HG03175 (cell line): Measurements from ENCODE around the gene AHRR.

ENCODE experiments used
- ATAC-seq: cut with Tn5 transposase; IDR thresholded peaks from one replicate; pipeline ENCODE4 v1.9.1; 2021; ENCODE audit warnings: mild to moderate bottlenecking, moderate library complexity; ENCODE audit not compliant: unreplicated experiment

Gene AHRR

DNA sequence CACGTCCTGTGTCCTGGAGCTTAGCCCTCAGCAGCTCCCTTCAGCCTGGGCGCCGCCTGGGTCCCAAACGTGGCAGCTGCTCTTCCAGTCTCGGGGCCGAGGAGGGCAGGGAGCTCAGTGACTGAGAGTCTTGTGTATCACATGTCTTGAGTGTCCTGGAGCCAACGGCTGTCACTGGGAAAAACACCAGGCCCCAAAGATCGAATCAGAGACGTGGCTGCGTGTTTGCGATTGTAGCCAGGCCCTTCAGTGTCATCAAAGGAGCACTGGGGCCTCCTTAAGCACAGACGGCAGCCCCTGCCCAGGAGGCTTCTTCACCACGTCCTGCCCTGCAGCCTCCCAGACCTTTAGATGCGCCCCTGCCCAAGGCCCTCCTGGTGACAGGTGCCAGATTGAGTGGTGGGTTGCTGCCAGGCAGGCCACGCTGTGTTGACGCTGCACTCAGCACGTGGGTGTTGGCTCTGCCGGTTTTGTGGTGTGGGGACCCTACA lies 115.8 kb downstream of the AHRR start:
- ATAC-seq, result no peak

DNA sequence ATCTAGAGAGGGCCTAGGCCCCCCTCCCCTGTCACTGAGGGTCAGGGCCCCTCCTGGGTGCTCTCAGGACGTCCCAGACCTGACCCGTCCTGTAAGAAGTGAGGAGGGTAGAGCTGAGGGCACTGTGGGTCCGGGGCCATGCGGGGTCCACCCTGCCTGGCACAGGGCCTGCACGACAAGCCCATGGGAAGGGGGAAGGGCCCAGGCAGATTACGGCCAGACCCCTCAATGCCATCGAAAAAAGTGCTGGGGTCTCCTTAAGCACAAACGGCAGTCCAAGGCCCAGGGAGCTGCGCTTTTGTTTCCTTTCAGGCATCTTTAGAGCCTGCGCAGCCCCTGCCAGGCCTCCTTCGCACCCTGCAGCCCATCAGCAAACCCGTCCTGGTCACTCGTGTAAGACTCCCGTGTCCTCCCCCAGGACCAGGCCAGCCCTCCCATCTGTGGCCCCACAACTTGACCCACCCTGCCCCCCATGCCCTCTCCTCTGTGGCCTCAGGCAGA lies 117.0 kb downstream of the AHRR start:
- no peak for ATAC-seq

GRCh38 chr5:439181-439580 lies 117.7 kb downstream of the AHRR start:
- no peak for ATAC-seq

GRCh38 chr5:439636-440035 lies 118.1 kb downstream of the AHRR start:
- ATAC-seq, result no peak

- ATAC-seq, result no peak
Measured at GRCh38 chr5:440401-441201, 119.1 kb downstream of the AHRR start.

- ATAC-seq, result no peak
Measured at GRCh38 chr5:441996-442334, 120.5 kb downstream of the AHRR start.

GRCh38 chr5:442335-443238 lies 121.1 kb downstream of the AHRR start, which contains the start of gene EXOC3:
Gene EXOC3 (plus strand): TSS chr5:443176. CDS start chr5:446206, 3,030 bp downstream.
- ATAC-seq, result peak; percentile 87

DNA sequence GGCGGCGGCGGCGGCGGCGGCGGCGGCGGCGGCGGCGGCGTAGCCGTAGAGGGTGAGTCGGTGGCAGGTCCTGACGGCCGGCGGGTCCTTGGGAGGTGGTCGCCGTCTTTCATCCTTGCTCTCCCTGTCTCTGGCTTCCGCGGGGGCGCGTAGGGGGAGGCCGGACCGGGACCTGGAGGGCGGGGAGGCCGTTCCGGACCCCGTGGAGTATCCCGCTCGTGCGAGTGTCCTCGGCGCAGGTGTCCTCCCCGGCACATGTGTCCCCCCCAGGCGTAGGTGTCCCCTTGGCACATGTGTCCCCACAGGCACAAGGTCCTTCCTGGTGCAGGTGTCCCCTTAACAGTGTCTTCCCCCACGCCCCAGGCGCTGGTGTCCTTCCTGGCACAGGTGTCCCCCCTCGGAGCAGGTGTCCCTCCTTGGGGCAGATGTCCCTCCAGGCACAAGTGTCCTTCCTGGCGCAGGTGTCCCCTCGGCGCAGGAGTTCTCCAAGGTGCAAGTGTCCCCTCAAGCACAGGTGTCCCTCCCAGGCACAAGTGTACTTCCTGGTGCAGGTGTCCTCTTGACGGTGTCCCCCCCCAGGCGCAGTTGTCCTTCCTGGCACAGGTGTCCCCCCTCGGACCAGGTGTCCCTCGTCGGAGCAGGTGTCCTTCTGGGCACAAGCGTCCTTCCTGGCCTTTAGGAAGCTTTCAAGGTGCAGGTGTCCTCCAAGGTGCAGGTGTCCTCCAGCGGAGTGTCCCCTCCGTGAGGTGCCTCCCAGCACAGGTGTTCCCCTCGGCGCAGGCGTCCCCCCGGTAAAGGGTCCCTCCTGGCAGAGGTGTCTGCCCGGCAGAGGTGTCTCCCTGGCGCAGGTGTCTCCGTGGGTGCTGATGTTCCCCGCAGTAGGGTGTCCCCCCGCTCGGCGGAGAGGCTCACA lies 122.0 kb downstream of the AHRR start:
- peak; percentile 31 for ATAC-seq

DNA sequence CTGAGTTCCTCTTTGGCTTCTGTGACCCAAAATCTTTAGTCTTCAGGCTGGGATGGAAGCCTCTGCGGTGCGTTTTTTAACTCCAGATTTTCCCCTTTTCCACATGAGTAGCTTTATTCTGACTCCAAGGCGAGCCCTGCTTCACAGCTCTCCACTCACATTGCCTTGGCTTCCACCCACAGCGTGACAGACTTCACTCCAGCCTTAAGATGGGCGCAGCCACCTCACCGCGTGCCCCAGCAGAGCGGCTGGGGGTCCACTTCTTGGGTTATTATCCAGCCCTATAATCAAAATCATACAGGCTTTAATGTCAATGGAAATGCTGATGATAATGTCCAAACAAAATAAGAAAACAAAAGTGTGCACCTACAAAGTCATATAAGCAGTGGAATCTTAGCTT lies 122.7 kb downstream of the AHRR start:
- ATAC-seq, result no peak

GRCh38 chr5:445591-445990 lies 124.1 kb downstream of the AHRR start:
- ATAC-seq, result no peak

- ATAC-seq, result no peak
Measured at GRCh38 chr5:446066-446882, 124.8 kb downstream of the AHRR start.

DNA sequence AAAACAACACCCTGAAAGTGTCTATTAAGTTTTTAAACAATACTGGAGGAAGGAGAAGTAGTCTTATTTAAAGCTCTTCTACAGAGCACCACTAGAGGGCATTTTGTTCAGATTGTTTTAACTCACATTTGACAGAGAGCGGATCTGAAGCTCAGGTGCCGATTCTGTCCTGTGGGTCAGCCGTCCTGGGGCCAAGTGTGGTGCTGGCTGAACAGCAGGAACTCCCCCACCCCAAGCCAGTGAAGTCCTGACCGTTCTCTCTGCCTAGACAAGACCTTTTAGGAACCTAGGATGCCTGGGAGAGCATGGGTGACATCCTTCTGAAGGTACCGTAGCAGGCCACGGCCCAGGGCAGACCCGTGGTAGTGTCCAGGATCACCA lies 125.4 kb downstream of the AHRR start:
- ATAC-seq, result no peak

DNA sequence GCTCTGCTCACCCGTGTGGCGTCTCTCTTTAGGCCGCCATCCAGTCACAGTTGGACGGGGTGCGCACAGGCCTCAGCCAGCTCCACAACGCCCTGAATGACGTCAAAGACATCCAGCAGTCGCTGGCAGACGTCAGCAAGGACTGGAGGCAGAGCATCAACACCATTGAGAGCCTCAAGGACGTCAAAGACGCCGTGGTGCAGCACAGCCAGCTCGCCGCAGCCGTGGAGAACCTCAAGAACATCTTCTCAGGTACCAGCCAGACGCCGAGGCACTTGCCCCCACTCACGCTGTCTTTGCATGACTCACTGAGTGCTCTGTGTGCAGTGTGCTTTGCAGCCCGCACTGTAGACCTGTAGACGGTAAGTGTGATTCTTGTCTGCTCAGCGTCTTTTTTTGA lies 126.0 kb downstream of the AHRR start:
- ATAC-seq, result no peak

DNA sequence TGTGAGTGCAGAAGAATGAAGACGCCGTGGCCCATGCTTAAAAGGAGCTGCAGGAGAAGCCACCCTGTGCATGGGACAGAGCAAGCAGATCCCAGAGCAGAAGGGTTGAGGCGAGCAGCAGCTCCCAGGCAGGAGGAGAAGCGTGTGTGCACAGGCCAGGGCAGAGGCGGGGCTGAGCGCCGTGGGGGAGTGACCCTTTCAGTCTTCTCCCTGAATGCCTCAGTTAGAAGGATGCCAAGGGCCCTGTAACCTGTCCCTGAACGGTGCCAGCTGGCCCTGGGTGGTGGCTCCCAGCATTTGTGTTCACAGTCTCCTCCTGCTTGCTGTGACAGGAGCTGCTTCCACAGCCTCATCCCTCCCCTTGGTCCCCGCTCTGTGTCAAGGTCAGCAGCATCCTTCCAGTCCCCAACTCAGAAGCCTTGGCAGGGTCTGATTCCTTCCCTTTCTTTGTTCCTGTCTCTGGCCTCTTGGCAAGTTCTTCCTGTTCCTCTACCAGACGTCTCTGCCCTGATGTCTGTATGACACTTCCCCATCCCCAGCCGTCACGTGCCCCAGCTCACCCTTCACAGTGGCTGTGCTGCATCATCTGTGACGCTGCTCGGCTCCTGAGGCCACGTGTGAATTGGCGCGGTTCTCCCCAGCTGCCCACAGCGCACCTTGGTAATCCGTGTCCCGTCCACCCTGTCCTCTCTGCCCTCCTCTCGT lies 126.7 kb downstream of the AHRR start:
- ATAC-seq, result no peak

GRCh38 chr5:448766-449090 lies 127.2 kb downstream of the AHRR start:
- ATAC-seq, result no peak

DNA sequence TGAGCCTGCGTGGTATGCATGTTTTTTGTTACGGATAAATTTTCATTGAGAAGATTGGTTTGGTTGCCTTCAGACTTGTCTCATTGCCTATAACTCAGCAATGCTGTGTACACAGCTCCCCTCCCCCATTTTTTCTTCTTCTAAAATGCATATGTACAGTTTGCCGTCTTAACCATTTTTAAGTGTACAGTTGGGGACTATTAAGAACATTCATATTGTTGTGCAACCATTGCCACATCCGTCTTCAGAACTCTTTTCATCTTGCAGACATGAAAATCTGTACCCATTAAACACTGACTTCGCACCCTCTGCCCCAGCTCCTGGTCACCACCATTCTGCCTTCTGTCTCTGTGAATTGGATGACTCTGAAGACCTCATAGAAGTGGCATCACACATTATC lies 127.6 kb downstream of the AHRR start:
- ATAC-seq, result no peak

DNA sequence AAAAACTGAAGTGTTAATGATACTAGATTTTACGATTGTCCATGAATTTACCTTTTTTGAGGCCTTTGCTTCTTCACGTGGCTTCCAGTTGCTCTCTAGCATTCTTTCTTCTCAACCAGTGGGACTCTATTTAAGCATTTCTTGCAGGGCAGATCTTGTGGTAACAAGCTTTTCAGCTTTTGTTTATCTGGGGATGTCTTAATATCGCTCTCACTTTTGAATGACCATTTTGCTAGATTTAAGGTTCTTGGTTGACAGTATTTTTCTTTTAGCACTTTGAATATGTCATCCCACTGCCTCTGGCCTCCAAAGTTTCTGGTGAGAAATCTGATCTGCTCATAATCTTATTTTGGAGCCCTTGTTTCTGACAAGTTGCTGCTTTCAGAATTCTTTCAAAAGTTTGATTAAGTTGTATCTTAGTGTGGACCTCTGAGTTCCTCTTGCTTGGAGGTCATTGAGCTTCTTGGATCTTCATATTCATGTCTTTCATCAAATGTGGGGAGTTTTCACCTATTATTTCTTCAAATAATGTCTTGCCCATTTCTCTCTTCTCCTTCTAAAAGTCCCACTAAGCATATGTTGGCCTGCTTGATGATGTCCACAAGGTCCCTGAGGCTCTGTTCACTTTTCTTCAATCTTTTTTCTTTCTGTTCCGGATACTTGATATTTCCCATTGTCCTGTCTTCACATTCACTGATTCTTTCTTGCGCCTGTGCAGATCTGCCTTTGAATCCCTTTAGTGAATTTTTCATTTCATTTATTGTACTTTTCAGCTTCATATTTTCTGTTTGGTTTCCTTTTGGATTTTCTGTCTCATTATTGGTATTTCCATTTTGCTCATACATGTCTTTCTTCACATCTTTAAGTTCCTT lies 130.3 kb downstream of the AHRR start:
- ATAC-seq, result no peak

GRCh38 chr5:452978-453710 lies 131.6 kb downstream of the AHRR start:
- ATAC-seq, result no peak
